Tibial nerve (tissue), 4 donors: ENCODE measurements around the gene NXPH1. TPM values are rescaled to one million over a fixed set of nuclear protein-coding genes. Genes with fewer than 3 reads are reported as not detected.

Experiments
- DNase-seq, 2 donors: peaks; one replicate each; pipeline ENCODE4 v3.0.0-alpha.2; 2019; ENCODE audit warnings: low spot score in 2 of 2
- H3K27ac ChIP-seq, 4 donors: fragments of 200-600 bp; sonication (generic) in 3 of 4; one replicate each; pipeline ENCODE4 v1.5.1; 2017 to 2019; ENCODE audit warnings: mild to moderate bottlenecking in 1 of 4
- H3K27me3 ChIP-seq, 2 donors: fragments of 200-600 bp; sonication (generic) in 1 of 2; one replicate each; pipeline versions ENCODE4 v1.5.1 to v1.6.0; 2017 to 2019
- H3K36me3 ChIP-seq, 3 donors: fragments of 200-600 bp; sonication (generic); one replicate each; pipeline ENCODE4 v1.5.1; 2018 to 2019
- H3K4me1 ChIP-seq, 4 donors: fragments of 200-600 bp; sonication (generic) in 3 of 4; one replicate each; pipeline ENCODE4 v1.5.1; 2017 to 2019
- H3K4me3 ChIP-seq, 4 donors: fragments of 200-600 bp; sonication (generic) in 3 of 4; one replicate each; pipeline ENCODE4 v1.5.1; 2017 to 2019; ENCODE audit warnings: mild to moderate bottlenecking in 1 of 4, moderate library complexity in 1 of 4
- H3K9me3 ChIP-seq, 4 donors: fragments of 200-600 bp; sonication (generic) in 3 of 4; one replicate each; pipeline ENCODE4 v1.5.1; 2017 to 2019
- CTCF ChIP-seq, 5 experiments: fragments of 200-600 bp in 3 of 5; fragments of 450-650 bp in 2 of 5; sonication (generic) in 3 of 5; IDR thresholded peaks; one replicate each; pipeline ENCODE4 v1.5.1; 2016 to 2019; ENCODE audit warnings: antibody characterized with exemption in 5 of 5, mild to moderate bottlenecking in 3 of 5, moderate library complexity in 2 of 5
- EP300 ChIP-seq, 2 donors: sonication (generic); formaldehyde crosslinking; IDR thresholded peaks; one replicate each; pipeline ENCODE4 v1.6.1; 2017; ENCODE audit warnings: antibody characterized with exemption in 2 of 2, mild to moderate bottlenecking in 1 of 2
- POLR2A ChIP-seq, 2 donors: fragments of 450-650 bp; IDR thresholded peaks; one replicate each; pipeline ENCODE4 v1.6.1; 2017; ENCODE audit warnings: antibody characterized with exemption in 2 of 2, mild to moderate bottlenecking in 2 of 2, moderate library complexity in 2 of 2
- WGBS, 2 donors: methylation state at CpG; one replicate each; pipeline ENCODE4 v1.1.5; 2018; 5-methylcytosine and 5-hydroxymethylcytosine counted together
- total RNA-seq, 4 donors: library from RNA; depleted of rRNA; stranded (reverse); fragments of >200 nt; gene quantifications; one replicate each; pipeline ENCODE4 v1.1.0, GENCODE V29; 2016

Gene NXPH1
- total RNA-seq, 4 donors from 2014 or later: not detected

- 90 to 98% methylated on average over 2 of the region's 2 CpGs for WGBS, 2 donors
- no peaks in the 10 kb centered on the region for H3K36me3 ChIP-seq
- H3K27ac ChIP-seq: no peak overlapping the region
- no peak overlapping the region for H3K4me3 ChIP-seq
- no peak for TF ChIP-seq EP300 (IDR thresholded peaks at IDR 0.05)
- no peak for TF ChIP-seq CTCF (IDR thresholded peaks at IDR 0.05)
- no peak for TF ChIP-seq POLR2A (IDR thresholded peaks at IDR 0.05)
- DNase-seq: no peak
- no peaks in the 10 kb centered on the region for H3K9me3 ChIP-seq
- no peaks in the 10 kb centered on the region for H3K4me1 ChIP-seq
- no peaks in the 10 kb centered on the region for H3K27me3 ChIP-seq
These were observed 45.2 kb upstream of the NXPH1 start for GRCh38 chr7:8388257-8388625.

- no peaks in the 10 kb centered on the region for H3K36me3 ChIP-seq
- no peak for DNase-seq
- TF ChIP-seq EP300 (IDR thresholded peaks at IDR 0.05) (no peak), CTCF (IDR thresholded peaks at IDR 0.05) (no peak), POLR2A (IDR thresholded peaks at IDR 0.05) (no peak)
- no peak overlapping the region for H3K4me3 ChIP-seq
- no peaks in the 10 kb centered on the region for H3K27me3 ChIP-seq
- H3K4me1 ChIP-seq: no peaks in the 10 kb centered on the region
- 41 to 54% methylated on average over 10 of the region's 10 CpGs for WGBS, 2 donors
- H3K27ac ChIP-seq: no peak overlapping the region
- H3K9me3 ChIP-seq: no peaks in the 10 kb centered on the region
These were observed 43.7 kb upstream of the NXPH1 start for GRCh38 chr7:8389593-8390261.

GRCh38 chr7:8390262-8390626 is 43.2 kb upstream of the NXPH1 start:
- WGBS, 2 donors: 42 to 44% methylated on average over 3 of the region's 3 CpGs

GRCh38 chr7:8391353-8392062 is 41.9 kb upstream of the NXPH1 start:
- Histone ChIP-seq H3K27me3 (no peaks in the 10 kb centered on the region), H3K4me1 (no peaks in the 10 kb centered on the region), H3K27ac (no peak overlapping the region), H3K36me3 (no peaks in the 10 kb centered on the region), H3K9me3 (no peaks in the 10 kb centered on the region), H3K4me3 (no peak overlapping the region)
- TF ChIP-seq CTCF (IDR thresholded peaks at IDR 0.05) (no peak), POLR2A (IDR thresholded peaks at IDR 0.05) (no peak), EP300 (IDR thresholded peaks at IDR 0.05) (no peak)
- DNase-seq: no peak
- WGBS, 2 donors: 48 to 63% methylated on average over 6 of the region's 6 CpGs

More at GRCh38 chr7:8390262-8390626, 43.2 kb upstream of the NXPH1 start:
- H3K4me3 ChIP-seq: no peak overlapping the region
- no peaks in the 10 kb centered on the region for H3K36me3 ChIP-seq
- H3K9me3 ChIP-seq: no peaks in the 10 kb centered on the region
- TF ChIP-seq POLR2A (IDR thresholded peaks at IDR 0.05): no peak
- H3K27ac ChIP-seq: no peak overlapping the region
- DNase-seq: no peak
- H3K27me3 ChIP-seq: no peaks in the 10 kb centered on the region
- H3K4me1 ChIP-seq: no peaks in the 10 kb centered on the region

- 71 to 72% methylated on average over 5 of the region's 5 CpGs for WGBS, 2 donors
- H3K36me3 ChIP-seq: no peaks in the 10 kb centered on the region
- H3K27me3 ChIP-seq: no peaks in the 10 kb centered on the region
- H3K27ac ChIP-seq: no peak overlapping the region
- no peak for TF ChIP-seq CTCF (IDR thresholded peaks at IDR 0.05)
- TF ChIP-seq POLR2A (IDR thresholded peaks at IDR 0.05): no peak
- no peak for TF ChIP-seq EP300 (IDR thresholded peaks at IDR 0.05)
- H3K4me1 ChIP-seq: no peaks in the 10 kb centered on the region
- no peak overlapping the region for H3K4me3 ChIP-seq
- H3K9me3 ChIP-seq: no peaks in the 10 kb centered on the region
- no peak for DNase-seq
These were observed 37.1 kb upstream of the NXPH1 start for GRCh38 chr7:8396294-8396693.
